ENCODE data around the gene TBRG4. TPM values are rescaled to one million over a fixed set of nuclear protein-coding genes. Genes with fewer than 3 reads are reported as not detected.
A peak's percentile ranks its signal among the peaks of the same experiment; 100 is the strongest.
"Not testable (repeated sequence)": the region's sequence is repeated elsewhere in the genome, so short reads cannot be mapped to it uniquely, and the experiment has no call there.

Gene TBRG4
- total RNA-seq, 1 donor from 2014 or later = 128 TPM

DNA sequence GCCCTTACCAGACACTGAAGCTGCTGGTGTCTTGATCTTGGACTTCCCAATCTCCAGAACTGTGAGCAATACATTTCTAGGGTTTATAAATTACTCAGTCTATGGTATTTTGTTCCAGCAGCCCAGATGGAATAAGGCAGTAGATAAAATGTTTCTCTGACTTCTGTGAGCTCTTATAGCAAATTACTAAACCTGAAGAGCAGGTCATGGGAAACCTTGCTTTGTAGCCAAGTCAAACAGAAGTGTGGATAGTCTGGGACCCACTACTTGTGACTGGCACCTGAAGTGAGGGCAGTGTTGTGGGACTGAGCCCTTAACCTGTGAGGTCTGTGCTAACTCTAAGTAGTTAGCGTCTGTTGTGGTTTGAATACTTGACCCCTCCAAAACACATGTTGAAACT is 4.6 kb upstream of the TBRG4 start:
- CTCF ChIA-PET = interaction anchor here (1.3 kb wide), 1 partner anchor 20 kb away, joined by 3 read pairs; no protein-coding TSS in a partner anchor
- ATAC-seq (ENCODE audit: low read depth) (no peak), DNase-seq (no peak)
- Mint-ChIP-seq H3K27ac (no peak overlapping the region), H3K4me1 (peaks cover 16% of the 10 kb centered on the region), H3K36me3 (ENCODE audit: low read depth) (peaks cover 10% of the 10 kb centered on the region), H3K4me3 (no peak overlapping the region), H3K27me3 (peaks cover 10% of the 10 kb centered on the region), H3K9me3 (no peaks in the 10 kb centered on the region)
- intact Hi-C loops (cut with micrococcal nuclease) = no loop called here
- POLR2A ChIA-PET = interaction anchor here (1.1 kb wide), 1 partner anchor 9 kb away, joined by 3 read pairs; no protein-coding TSS in a partner anchor
- TF ChIP-seq, protein P1, sequence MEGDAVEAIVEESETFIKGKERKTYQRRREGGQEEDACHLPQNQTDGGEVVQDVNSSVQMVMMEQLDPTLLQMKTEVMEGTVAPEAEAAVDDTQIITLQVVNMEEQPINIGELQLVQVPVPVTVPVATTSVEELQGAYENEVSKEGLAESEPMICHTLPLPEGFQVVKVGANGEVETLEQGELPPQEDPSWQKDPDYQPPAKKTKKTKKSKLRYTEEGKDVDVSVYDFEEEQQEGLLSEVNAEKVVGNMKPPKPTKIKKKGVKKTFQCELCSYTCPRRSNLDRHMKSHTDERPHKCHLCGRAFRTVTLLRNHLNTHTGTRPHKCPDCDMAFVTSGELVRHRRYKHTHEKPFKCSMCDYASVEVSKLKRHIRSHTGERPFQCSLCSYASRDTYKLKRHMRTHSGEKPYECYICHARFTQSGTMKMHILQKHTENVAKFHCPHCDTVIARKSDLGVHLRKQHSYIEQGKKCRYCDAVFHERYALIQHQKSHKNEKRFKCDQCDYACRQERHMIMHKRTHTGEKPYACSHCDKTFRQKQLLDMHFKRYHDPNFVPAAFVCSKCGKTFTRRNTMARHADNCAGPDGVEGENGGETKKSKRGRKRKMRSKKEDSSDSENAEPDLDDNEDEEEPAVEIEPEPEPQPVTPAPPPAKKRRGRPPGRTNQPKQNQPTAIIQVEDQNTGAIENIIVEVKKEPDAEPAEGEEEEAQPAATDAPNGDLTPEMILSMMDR (IDR thresholded peaks at IDR 0.05) = no peak

DNA sequence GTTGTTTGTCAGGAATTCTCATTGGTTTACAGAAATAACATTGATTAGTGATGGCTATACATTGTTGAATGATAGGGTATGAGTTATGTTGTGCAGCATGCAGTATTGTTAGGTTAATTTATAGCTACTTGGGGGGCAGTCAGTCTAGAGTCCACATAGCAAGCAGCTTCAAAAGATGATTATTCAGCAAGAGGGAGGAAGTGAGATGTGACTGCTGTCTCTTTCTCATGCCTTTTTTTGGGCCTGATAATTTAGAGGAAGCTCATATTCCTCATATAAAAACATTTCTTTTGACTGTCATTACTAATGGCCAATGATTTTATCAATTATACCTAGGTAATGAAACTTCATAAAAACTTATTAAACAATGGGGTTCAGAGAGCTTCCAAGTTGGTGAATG is 3.4 kb upstream of the TBRG4 start:
- no peaks in the 10 kb centered on the region for H3K9me3 Mint-ChIP-seq

DNA sequence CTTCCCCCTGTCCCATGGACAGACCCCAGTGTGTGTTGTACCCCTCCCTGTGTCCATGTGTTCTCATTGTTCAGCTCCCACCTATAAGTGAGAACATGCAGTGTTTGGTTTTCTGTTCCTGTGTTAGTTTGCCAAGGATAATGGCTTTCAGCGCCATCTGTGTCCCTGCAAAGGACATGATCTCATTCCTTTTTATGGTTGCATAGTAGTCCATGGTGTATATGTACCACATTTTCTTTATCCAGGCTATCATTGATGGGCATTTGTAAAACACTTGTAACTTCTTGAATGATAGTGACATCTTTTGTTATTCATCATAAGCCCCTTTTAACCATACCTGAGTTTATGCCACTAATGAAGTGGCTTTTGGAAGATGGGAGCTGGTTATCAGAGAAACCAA is 2.8 kb upstream of the TBRG4 start:
- POLR2A ChIA-PET = interaction anchor here (0.6 kb wide), 1 partner anchor 114 kb away, joined by 3 read pairs; no protein-coding TSS in a partner anchor
- Mint-ChIP-seq H3K4me1 (peaks cover 25% of the 10 kb centered on the region), H3K36me3 (ENCODE audit: low read depth) (peaks cover 14% of the 10 kb centered on the region), H3K27me3 (peaks cover 10% of the 10 kb centered on the region), H3K4me3 (peak overlapping the region; percentile 33), H3K27ac (peak overlapping the region; percentile 47)
- CTCF ChIA-PET; H3K9me3 Mint-ChIP-seq; ATAC-seq (ENCODE audit: low read depth); DNase-seq: not testable (repeated sequence)
- intact Hi-C loops (cut with micrococcal nuclease) = loop anchor here (5.0 kb wide), 2 partner anchors 52 to 992 kb away; partner anchors contain the start of gene POLD2

More for the DNA sequence above, 3.4 kb upstream of the TBRG4 start:
- intact Hi-C loops (cut with micrococcal nuclease) = loop anchor here (5.0 kb wide), 2 partner anchors 53 to 993 kb away; partner anchors contain the start of gene POLD2
- TF ChIP-seq, protein P1 (IDR thresholded peaks at IDR 0.05) = no peak
- no peak for DNase-seq
- H3K4me1 Mint-ChIP-seq = peaks cover 23% of the 10 kb centered on the region
- no peak overlapping the region for H3K4me3 Mint-ChIP-seq
- H3K27ac Mint-ChIP-seq = no peak overlapping the region
- ChIA-PET CTCF (no interaction called here), POLR2A (interaction anchor here (0.6 to 0.7 kb wide), 2 partner anchors 114 to 525 kb away, joined by 3 to 4 read pairs; no protein-coding TSS in a partner anchor)
- peaks cover 13% of the 10 kb centered on the region for H3K36me3 Mint-ChIP-seq (ENCODE audit: low read depth)
- no peak for ATAC-seq (ENCODE audit: low read depth)
- H3K27me3 Mint-ChIP-seq = peaks cover 10% of the 10 kb centered on the region

DNA sequence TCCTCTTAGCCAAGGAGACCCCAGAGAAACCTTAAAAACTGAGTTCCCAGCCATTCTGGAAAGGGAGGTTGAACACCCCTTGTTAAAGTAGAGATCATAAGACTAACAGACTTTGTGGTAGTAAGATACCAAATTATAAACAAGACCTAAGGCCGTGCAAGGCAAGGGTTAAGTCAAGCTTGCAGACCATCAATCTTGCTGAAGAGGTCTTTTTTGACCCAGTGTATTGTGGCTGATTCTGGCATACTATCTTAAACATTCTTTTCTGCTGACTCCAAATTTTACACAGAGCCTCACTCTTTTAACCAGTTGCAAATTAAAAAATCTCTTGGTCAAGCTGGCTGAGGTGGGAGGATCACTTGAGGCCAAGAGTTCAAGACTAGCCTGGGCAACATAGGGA is 1.2 kb upstream of the TBRG4 start:
- H3K27ac Mint-ChIP-seq = peak overlapping the region; percentile 97
- H3K9me3 Mint-ChIP-seq = no peaks in the 10 kb centered on the region
- H3K27me3 Mint-ChIP-seq = peaks cover 6% of the 10 kb centered on the region
- peaks cover 38% of the 10 kb centered on the region for H3K4me1 Mint-ChIP-seq
- peak overlapping the region; percentile 98 for H3K4me3 Mint-ChIP-seq
- ATAC-seq (ENCODE audit: low read depth) (no peak), DNase-seq (no peak)
- H3K36me3 Mint-ChIP-seq (ENCODE audit: low read depth) = peaks cover 28% of the 10 kb centered on the region
- CTCF ChIA-PET = no interaction called here
- intact Hi-C loops (cut with micrococcal nuclease) = loop anchor here (1.0 to 5.0 kb wide), 3 partner anchors 50 to 990 kb away; partner anchors contain the start of genes POLD2 and ZMIZ2
- TF ChIP-seq, protein P1 (IDR thresholded peaks at IDR 0.05) = no peak
- POLR2A ChIA-PET = interaction anchor here (1.5 to 3.2 kb wide), 7 partner anchors 112 to 539 kb away, joined by 6 to 47 read pairs (median 19); partner anchors contain the start of genes CCM2, DDX56, MYO1G and PURB

DNA sequence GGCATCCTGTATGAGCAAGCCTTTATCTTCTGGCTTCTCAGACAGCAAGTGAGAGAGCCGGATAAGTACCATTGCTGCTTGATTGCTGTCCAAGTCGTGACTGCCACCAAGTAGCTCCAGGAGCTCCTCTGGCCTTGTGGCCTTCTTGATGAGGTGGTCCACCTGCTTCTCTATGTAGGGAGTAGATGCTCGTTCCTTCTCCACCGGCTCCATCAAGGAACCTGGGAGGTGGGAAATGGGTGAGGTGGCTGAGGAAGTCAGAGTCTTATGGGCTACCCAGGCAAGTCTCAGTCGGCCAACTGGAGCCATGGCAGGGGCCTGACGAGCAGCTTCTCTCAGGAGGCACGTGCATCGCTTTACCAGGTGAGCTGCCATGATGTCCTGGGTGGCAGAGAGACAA is 2.6 kb downstream of the TBRG4 start:
- peaks cover 44% of the 10 kb centered on the region for H3K4me1 Mint-ChIP-seq
- intact Hi-C loops (cut with micrococcal nuclease) = no loop called here
- no peak overlapping the region for H3K4me3 Mint-ChIP-seq
- TF ChIP-seq, protein P1 (IDR thresholded peaks at IDR 0.05) = no peak
- no peak for DNase-seq
- H3K27me3 Mint-ChIP-seq = no peaks in the 10 kb centered on the region
- no peak overlapping the region for H3K27ac Mint-ChIP-seq
- ChIA-PET POLR2A (interaction anchor here (0.6 kb wide), 1 partner anchor 104 kb away, joined by 4 read pairs; no protein-coding TSS in a partner anchor), CTCF (interaction anchor here (1.4 kb wide), 1 partner anchor 135 kb away, joined by 3 read pairs; no protein-coding TSS in a partner anchor)
- H3K36me3 Mint-ChIP-seq (ENCODE audit: low read depth) = peaks cover 66% of the 10 kb centered on the region
- no peaks in the 10 kb centered on the region for H3K9me3 Mint-ChIP-seq
- no peak for ATAC-seq (ENCODE audit: low read depth)

Measured in activated B cell treated with CpG ODN at 0.5 μM for 24 hours (primary cell).